H1 (cell line): ENCODE data around the gene ZNF346. TPM values are rescaled to one million over a fixed set of nuclear protein-coding genes. Genes with fewer than 3 reads are reported as not detected.

ENCODE experiments used
- BCL11A ChIP-seq, 2 experiments: IDR thresholded peaks; one replicate each; pipeline ENCODE4 v1.6.1; 2011; ENCODE audit warnings: low read depth in 2 of 2, low read length in 2 of 2, mild to moderate bottlenecking in 2 of 2
- EZH2 ChIP-seq: fragments of 200-600 bp; sonication (generic); IDR thresholded peaks from 2 replicates; pipeline ENCODE4 v1.7.1; 2012; ENCODE audit warnings: low read depth, mild to moderate bottlenecking, moderate library complexity, low read length, inconsistent platforms; ENCODE audit not compliant: severe bottlenecking
- HDAC2 ChIP-seq, 2 experiments: fragments of 300-600 bp in 1 of 2; sonication (generic) in 1 of 2; IDR thresholded peaks; 2 replicates each; pipeline ENCODE4 v1.6.1; 2011 to 2012; ENCODE audit warnings: low read depth in 2 of 2, low read length in 2 of 2, mild to moderate bottlenecking in 2 of 2, moderate library complexity in 2 of 2, borderline replicate concordance in 1 of 2, inconsistent platforms in 1 of 2
- TCF12 ChIP-seq: IDR thresholded peaks from 2 replicates; pipeline ENCODE4 v1.6.1; 2011; ENCODE audit warnings: low read depth, mild to moderate bottlenecking, low read length
- YY1 ChIP-seq: IDR thresholded peaks from 2 replicates; pipeline ENCODE4 v1.6.1; 2011; ENCODE audit warnings: low read depth, mild to moderate bottlenecking, low read length
- polyA plus RNA-seq, 7 experiments: library from polyadenylated mRNA; depleted of rRNA in 3 of 7; stranded (reverse) in 5 of 7; unstranded in 2 of 7; fragments of >200 nt in 5 of 7; fragments of 200-250 nt in 2 of 7; gene quantifications; 1 replicate in 5 of 7; 2 replicates in 1 of 7; 4 replicates in 1 of 7; pipeline versions ENCODE4 v1.2.1 to v1.2.3, GENCODE V29; 2011 to 2013; ENCODE audit warnings: missing spikeins in 2 of 7, mixed read lengths in 2 of 7
- total RNA-seq: library from RNA; stranded (reverse); fragmentation: NEBNext Ultra II Directional; extraction: Animal tissue kit (Norgen Biotek cat#: 25700); gene quantifications from 2 replicates; pipeline ENCODE4 v1.2.1, GENCODE V29; 2021
- TF ChIP-seq, protein P1 (sequence below): fragments of 300-600 bp; sonication (generic); IDR thresholded peaks from 2 replicates; pipeline ENCODE4 v1.7.1; 2012; ENCODE audit warnings: low read length, moderate library complexity, mild to moderate bottlenecking, inconsistent platforms; ENCODE audit not compliant: insufficient replicate concordance
- TF ChIP-seq, protein P2 (sequence below), 3 experiments: IDR thresholded peaks; 1 replicate in 2 of 3; 2 replicates in 1 of 3; pipeline versions ENCODE4 v1.5.1 to v1.6.1; 2011; ENCODE audit warnings: low read length in 3 of 3, mild to moderate bottlenecking in 3 of 3, inconsistent platforms in 2 of 3, low read depth in 1 of 3, moderate library complexity in 1 of 3; ENCODE audit not compliant: insufficient read depth in 1 of 3; ENCODE audit errors: control extremely low read depth in 1 of 3

ZNF346 gene
- total and polyA plus RNA-seq, 2 of the 8 experiments (the other 6 are each of a cell fraction or from before 2014, with no cell fraction given): 19.9 to 20.8 TPM

DNA sequence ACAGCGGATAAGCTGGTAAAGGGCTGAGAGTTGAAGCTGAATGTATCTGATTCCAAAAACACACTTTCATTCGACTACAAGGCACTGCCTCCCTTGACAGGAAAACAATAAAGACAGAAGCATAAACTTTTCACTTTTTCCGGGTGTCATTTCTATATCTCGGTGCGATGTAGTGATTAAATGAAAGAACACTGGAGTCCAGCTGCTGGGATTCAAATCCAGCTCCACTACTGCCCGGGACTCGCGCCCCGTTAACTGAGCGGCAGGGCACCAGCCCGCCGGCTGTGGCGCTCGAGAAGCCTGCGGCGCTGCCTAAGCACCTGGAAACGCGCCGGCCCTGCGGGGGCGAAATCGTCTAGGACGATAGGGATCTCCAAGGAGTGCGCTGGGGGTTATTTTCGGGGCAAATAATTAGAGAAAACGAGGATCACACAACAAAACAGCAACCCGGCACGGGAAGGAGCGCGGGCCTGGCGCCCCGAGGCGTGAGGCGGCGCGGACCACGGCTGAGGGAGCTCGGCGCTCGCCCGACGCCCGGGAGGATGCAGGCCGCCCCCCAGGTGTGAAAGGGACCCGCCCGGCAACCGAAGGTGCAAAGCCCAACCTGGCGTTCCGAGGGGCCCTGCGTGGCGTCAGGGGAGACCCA, 16.8 kb upstream of the ZNF346 start (continued):
- TF ChIP-seq, protein P1, sequence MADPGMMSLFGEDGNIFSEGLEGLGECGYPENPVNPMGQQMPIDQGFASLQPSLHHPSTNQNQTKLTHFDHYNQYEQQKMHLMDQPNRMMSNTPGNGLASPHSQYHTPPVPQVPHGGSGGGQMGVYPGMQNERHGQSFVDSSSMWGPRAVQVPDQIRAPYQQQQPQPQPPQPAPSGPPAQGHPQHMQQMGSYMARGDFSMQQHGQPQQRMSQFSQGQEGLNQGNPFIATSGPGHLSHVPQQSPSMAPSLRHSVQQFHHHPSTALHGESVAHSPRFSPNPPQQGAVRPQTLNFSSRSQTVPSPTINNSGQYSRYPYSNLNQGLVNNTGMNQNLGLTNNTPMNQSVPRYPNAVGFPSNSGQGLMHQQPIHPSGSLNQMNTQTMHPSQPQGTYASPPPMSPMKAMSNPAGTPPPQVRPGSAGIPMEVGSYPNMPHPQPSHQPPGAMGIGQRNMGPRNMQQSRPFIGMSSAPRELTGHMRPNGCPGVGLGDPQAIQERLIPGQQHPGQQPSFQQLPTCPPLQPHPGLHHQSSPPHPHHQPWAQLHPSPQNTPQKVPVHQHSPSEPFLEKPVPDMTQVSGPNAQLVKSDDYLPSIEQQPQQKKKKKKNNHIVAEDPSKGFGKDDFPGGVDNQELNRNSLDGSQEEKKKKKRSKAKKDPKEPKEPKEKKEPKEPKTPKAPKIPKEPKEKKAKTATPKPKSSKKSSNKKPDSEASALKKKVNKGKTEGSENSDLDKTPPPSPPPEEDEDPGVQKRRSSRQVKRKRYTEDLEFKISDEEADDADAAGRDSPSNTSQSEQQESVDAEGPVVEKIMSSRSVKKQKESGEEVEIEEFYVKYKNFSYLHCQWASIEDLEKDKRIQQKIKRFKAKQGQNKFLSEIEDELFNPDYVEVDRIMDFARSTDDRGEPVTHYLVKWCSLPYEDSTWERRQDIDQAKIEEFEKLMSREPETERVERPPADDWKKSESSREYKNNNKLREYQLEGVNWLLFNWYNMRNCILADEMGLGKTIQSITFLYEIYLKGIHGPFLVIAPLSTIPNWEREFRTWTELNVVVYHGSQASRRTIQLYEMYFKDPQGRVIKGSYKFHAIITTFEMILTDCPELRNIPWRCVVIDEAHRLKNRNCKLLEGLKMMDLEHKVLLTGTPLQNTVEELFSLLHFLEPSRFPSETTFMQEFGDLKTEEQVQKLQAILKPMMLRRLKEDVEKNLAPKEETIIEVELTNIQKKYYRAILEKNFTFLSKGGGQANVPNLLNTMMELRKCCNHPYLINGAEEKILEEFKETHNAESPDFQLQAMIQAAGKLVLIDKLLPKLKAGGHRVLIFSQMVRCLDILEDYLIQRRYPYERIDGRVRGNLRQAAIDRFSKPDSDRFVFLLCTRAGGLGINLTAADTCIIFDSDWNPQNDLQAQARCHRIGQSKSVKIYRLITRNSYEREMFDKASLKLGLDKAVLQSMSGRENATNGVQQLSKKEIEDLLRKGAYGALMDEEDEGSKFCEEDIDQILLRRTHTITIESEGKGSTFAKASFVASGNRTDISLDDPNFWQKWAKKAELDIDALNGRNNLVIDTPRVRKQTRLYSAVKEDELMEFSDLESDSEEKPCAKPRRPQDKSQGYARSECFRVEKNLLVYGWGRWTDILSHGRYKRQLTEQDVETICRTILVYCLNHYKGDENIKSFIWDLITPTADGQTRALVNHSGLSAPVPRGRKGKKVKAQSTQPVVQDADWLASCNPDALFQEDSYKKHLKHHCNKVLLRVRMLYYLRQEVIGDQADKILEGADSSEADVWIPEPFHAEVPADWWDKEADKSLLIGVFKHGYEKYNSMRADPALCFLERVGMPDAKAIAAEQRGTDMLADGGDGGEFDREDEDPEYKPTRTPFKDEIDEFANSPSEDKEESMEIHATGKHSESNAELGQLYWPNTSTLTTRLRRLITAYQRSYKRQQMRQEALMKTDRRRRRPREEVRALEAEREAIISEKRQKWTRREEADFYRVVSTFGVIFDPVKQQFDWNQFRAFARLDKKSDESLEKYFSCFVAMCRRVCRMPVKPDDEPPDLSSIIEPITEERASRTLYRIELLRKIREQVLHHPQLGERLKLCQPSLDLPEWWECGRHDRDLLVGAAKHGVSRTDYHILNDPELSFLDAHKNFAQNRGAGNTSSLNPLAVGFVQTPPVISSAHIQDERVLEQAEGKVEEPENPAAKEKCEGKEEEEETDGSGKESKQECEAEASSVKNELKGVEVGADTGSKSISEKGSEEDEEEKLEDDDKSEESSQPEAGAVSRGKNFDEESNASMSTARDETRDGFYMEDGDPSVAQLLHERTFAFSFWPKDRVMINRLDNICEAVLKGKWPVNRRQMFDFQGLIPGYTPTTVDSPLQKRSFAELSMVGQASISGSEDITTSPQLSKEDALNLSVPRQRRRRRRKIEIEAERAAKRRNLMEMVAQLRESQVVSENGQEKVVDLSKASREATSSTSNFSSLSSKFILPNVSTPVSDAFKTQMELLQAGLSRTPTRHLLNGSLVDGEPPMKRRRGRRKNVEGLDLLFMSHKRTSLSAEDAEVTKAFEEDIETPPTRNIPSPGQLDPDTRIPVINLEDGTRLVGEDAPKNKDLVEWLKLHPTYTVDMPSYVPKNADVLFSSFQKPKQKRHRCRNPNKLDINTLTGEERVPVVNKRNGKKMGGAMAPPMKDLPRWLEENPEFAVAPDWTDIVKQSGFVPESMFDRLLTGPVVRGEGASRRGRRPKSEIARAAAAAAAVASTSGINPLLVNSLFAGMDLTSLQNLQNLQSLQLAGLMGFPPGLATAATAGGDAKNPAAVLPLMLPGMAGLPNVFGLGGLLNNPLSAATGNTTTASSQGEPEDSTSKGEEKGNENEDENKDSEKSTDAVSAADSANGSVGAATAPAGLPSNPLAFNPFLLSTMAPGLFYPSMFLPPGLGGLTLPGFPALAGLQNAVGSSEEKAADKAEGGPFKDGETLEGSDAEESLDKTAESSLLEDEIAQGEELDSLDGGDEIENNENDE: no peak
- TF ChIP-seq YY1 (no peak), BCL11A (IDR thresholded peaks at IDR 0.05; ENCODE audit: low read depth in 2 of 2, low read length in 2 of 2) (no peak), EZH2 (no peak), HDAC2 (IDR thresholded peaks at IDR 0.05; ENCODE audit: borderline replicate concordance in 1 of 2, low read depth in 2 of 2, low read length in 2 of 2) (0 out of 4 replicates have a peak, but pooled peaks of 1 of the 2 experiments have one; percentile 32), TCF12 (no peak)
- TF ChIP-seq, protein P2, sequence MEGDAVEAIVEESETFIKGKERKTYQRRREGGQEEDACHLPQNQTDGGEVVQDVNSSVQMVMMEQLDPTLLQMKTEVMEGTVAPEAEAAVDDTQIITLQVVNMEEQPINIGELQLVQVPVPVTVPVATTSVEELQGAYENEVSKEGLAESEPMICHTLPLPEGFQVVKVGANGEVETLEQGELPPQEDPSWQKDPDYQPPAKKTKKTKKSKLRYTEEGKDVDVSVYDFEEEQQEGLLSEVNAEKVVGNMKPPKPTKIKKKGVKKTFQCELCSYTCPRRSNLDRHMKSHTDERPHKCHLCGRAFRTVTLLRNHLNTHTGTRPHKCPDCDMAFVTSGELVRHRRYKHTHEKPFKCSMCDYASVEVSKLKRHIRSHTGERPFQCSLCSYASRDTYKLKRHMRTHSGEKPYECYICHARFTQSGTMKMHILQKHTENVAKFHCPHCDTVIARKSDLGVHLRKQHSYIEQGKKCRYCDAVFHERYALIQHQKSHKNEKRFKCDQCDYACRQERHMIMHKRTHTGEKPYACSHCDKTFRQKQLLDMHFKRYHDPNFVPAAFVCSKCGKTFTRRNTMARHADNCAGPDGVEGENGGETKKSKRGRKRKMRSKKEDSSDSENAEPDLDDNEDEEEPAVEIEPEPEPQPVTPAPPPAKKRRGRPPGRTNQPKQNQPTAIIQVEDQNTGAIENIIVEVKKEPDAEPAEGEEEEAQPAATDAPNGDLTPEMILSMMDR (IDR thresholded peaks at IDR 0.05; ENCODE audit: control extremely low read depth in 1 of 3, insufficient read depth in 1 of 3, low read depth in 1 of 3, low read length in 3 of 3): peak; percentile 28 to 44 (median 37); a peak in 3 of 4 replicates
